Measurements from ENCODE around the gene TANGO2. TPM values are rescaled to one million over a fixed set of nuclear protein-coding genes. Genes with fewer than 3 reads are reported as not detected.

Gene TANGO2
- total and polyA plus RNA-seq, 9 of the 15 experiments (the other 6 are each of a cell fraction or from before 2014, with no cell fraction given): 15.5 to 94.9 (median 70.1) TPM

DNA sequence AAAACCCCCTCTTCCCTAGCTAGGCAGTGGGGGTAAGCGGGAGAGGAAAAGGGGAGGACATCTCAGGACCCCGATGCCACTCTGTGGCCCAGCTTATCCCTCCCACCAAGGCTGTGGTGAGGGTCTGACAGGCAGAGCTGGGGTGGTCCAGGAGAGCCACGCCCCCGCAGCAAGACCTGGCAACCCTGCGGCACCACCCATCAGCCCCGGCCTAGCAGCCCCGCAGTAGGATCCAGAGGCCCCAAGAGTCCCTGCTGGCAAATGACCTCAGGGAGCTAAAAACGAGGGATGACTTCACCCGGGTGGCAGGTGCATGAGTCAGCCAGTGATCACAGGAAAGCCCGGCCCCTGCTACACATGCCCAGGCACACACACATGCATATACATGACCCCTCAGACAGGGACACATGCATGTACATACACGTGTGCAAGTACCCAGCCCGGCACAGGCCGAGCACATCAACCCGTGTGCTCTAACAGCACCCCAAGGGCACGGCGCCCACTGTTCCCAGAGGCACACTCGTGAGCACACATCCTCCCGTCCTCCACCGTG, 36.6 kb upstream of the TANGO2 start (continued):
- TF ChIP-seq CBX3 (IDR thresholded peaks at IDR 0.05; ENCODE audit: borderline replicate concordance in 1 of 2, low read length in 2 of 2) (peak in 1 of 2 experiments; percentile 89; a peak in 1 of 3 replicates), SMAD4 (CRISPR knock-in tag; conservative IDR thresholded peaks at IDR 0.05) (no peak), CTBP1 (IDR thresholded peaks at IDR 0.05; ENCODE audit: borderline replicate concordance) (peak; percentile 35; the same call in 1 of the 2 replicates), MTA3 (IDR thresholded peaks at IDR 0.05; ENCODE audit: borderline replicate concordance) (no peak), KDM2B (CRISPR knock-in tag; IDR thresholded peaks at IDR 0.05) (no peak), EGR1 (conservative IDR thresholded peaks at IDR 0.05) (peak; percentile 58), NR4A1 (CRISPR knock-in tag; IDR thresholded peaks at IDR 0.05) (0 out of 2 replicates have a peak, but pooled peaks have one; percentile 76), NR4A1 (tag; IDR thresholded peaks at IDR 0.05) (0 out of 2 replicates have a peak, but pooled peaks have one; percentile 59), ZNF197 (CRISPR knock-in tag; IDR thresholded peaks at IDR 0.05; ENCODE audit: low read depth) (no peak), SIN3A (IDR thresholded peaks at IDR 0.05; ENCODE audit: borderline replicate concordance in 2 of 2, control insufficient read depth in 1 of 2, low read depth in 2 of 2, low read length in 2 of 2) (0 out of 4 replicates have a peak, but pooled peaks of 1 of the 2 experiments have one; percentile 26), CEBPG (CRISPR knock-in tag; IDR thresholded peaks at IDR 0.05) (no peak), CEBPG (tag; conservative IDR thresholded peaks at IDR 0.05 in 1 of 2, IDR thresholded peaks at IDR 0.05 in 1 of 2) (no peak), DPF2 (IDR thresholded peaks at IDR 0.05) (peak; percentile 52; the same call in 1 of the 2 replicates), FOXK2 (conservative IDR thresholded peaks at IDR 0.05 in 1 of 2, IDR thresholded peaks at IDR 0.05 in 1 of 2; ENCODE audit: low read depth in 2 of 2) (0 out of 4 replicates have a peak, but pooled peaks of 1 of the 2 experiments have one; percentile 14), KDM5B (IDR thresholded peaks at IDR 0.05; ENCODE audit: insufficient replicate concordance, low read depth, low read length) (no peak), HNRNPL (IDR thresholded peaks at IDR 0.05; ENCODE audit: low read depth, low read length) (no peak), FOSL1 (tag; conservative IDR thresholded peaks at IDR 0.05) (peak; percentile 72)
- TF ChIP-seq, protein P1, sequence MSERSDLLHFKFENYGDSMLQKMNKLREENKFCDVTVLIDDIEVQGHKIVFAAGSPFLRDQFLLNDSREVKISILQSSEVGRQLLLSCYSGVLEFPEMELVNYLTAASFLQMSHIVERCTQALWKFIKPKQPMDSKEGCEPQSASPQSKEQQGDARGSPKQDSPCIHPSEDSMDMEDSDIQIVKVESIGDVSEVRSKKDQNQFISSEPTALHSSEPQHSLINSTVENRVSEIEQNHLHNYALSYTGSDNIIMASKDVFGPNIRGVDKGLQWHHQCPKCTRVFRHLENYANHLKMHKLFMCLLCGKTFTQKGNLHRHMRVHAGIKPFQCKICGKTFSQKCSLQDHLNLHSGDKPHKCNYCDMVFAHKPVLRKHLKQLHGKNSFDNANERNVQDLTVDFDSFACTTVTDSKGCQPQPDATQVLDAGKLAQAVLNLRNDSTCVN (CRISPR knock-in tag; IDR thresholded peaks at IDR 0.05): 0 out of 2 replicates have a peak, but pooled peaks have one; percentile 21
- TF ChIP-seq, protein P2, sequence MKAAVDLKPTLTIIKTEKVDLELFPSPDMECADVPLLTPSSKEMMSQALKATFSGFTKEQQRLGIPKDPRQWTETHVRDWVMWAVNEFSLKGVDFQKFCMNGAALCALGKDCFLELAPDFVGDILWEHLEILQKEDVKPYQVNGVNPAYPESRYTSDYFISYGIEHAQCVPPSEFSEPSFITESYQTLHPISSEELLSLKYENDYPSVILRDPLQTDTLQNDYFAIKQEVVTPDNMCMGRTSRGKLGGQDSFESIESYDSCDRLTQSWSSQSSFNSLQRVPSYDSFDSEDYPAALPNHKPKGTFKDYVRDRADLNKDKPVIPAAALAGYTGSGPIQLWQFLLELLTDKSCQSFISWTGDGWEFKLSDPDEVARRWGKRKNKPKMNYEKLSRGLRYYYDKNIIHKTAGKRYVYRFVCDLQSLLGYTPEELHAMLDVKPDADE (conservative IDR thresholded peaks at IDR 0.05; ENCODE audit: control insufficient read depth, low read depth, low read length): 0 out of 2 replicates have a peak, but pooled peaks have one; percentile 14
- TF ChIP-seq, protein P3, sequence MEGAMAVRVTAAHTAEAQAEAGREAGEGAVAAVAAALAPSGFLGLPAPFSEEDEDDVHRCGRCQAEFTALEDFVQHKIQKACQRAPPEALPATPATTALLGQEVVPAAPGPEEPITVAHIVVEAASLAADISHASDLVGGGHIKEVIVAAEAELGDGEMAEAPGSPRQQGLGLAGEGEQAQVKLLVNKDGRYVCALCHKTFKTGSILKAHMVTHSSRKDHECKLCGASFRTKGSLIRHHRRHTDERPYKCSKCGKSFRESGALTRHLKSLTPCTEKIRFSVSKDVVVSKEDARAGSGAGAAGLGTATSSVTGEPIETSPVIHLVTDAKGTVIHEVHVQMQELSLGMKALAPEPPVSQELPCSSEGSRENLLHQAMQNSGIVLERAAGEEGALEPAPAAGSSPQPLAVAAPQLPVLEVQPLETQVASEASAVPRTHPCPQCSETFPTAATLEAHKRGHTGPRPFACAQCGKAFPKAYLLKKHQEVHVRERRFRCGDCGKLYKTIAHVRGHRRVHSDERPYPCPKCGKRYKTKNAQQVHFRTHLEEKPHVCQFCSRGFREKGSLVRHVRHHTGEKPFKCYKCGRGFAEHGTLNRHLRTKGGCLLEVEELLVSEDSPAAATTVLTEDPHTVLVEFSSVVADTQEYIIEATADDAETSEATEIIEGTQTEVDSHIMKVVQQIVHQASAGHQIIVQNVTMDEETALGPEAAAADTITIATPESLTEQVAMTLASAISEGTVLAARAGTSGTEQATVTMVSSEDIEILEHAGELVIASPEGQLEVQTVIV (CRISPR knock-in tag; IDR thresholded peaks at IDR 0.05; ENCODE audit: borderline replicate concordance): 0 out of 2 replicates have a peak, but pooled peaks have one; percentile 4

All from K562 (cell line).